ENCODE results near the gene TSSK6.
A peak's percentile ranks its signal among the peaks of the same experiment; 100 is the strongest.

TSSK6 gene

GRCh38 chr19:19514881-19515641, at the start of gene TSSK6:
Gene TSSK6, minus strand, starts transcription at chr19:19515548. Its CDS starts 121 bp downstream, at chr19:19515427.
- DNase-seq, result no peak

- no peak for DNase-seq
Measured at GRCh38 chr19:19563348-19563848, 48.0 kb upstream of the TSSK6 start.

- DNase-seq, result peak; percentile 64
Measured at GRCh38 chr19:19562665-19563347, 47.5 kb upstream of the TSSK6 start.

- DNase-seq, result no peak
Measured at GRCh38 chr19:19561946-19562664, 46.8 kb upstream of the TSSK6 start.

- peak; percentile 11 for DNase-seq
Measured at GRCh38 chr19:19559931-19560330, 44.6 kb upstream of the TSSK6 start.

- no peak for DNase-seq
Measured at GRCh38 chr19:19558636-19559035, 43.3 kb upstream of the TSSK6 start.

GRCh38 chr19:19558055-19558454, 42.7 kb upstream of the TSSK6 start:
- DNase-seq, result no peak

GRCh38 chr19:19554074-19555023, 39.0 kb upstream of the TSSK6 start:
- DNase-seq, result peak; percentile 58

GRCh38 chr19:19553670-19554069, 38.3 kb upstream of the TSSK6 start:
- DNase-seq, result no peak

- DNase-seq, result peak; percentile 36
Measured at GRCh38 chr19:19552798-19553197, 37.5 kb upstream of the TSSK6 start.

GRCh38 chr19:19551853-19552192, 36.5 kb upstream of the TSSK6 start:
- no peak for DNase-seq

- no peak for DNase-seq
Measured at GRCh38 chr19:19550972-19551852, 35.9 kb upstream of the TSSK6 start.

- no peak for DNase-seq
Measured at GRCh38 chr19:19550485-19550929, 35.2 kb upstream of the TSSK6 start.

- no peak for DNase-seq
Measured at GRCh38 chr19:19549804-19550464, 34.6 kb upstream of the TSSK6 start.

GRCh38 chr19:19548915-19549759, 33.8 kb upstream of the TSSK6 start:
- no peak for DNase-seq

GRCh38 chr19:19547674-19548336, 32.5 kb upstream of the TSSK6 start:
- no peak for DNase-seq

GRCh38 chr19:19546751-19547162, 31.4 kb upstream of the TSSK6 start:
- no peak for DNase-seq

- no peak for DNase-seq
Measured at GRCh38 chr19:19545707-19546106, 30.4 kb upstream of the TSSK6 start.

- no peak for DNase-seq
Measured at GRCh38 chr19:19544954-19545591, 29.7 kb upstream of the TSSK6 start.

Data from CD4-positive, alpha-beta T cell treated with Interleukin-12 subunit alpha and Interleukin-12 subunit beta, for 1 hour (primary cell).